Uterus (tissue), 4 donors: ENCODE results near the gene PKP4. TPM values are rescaled to one million over a fixed set of nuclear protein-coding genes. Genes with fewer than 3 reads are reported as not detected.

Experiments
- DNase-seq, 2 donors: peaks; one replicate each; pipeline ENCODE4 v3.0.0-alpha.2; 2019 to 2020
- H3K27ac ChIP-seq, 2 donors: fragments of 200-600 bp; sonication (generic); 1 replicate in 1 of 2; 2 replicates in 1 of 2; pipeline ENCODE4 v1.5.1; 2016 to 2018
- H3K27me3 ChIP-seq, 2 donors: fragments of 200-600 bp; sonication (generic); one replicate each; pipeline ENCODE4 v1.5.1; 2018 to 2019; ENCODE audit warnings: control low read depth in 1 of 2
- H3K36me3 ChIP-seq, 2 donors: fragments of 200-600 bp; sonication (generic); one replicate each; pipeline ENCODE4 v1.5.1; 2019; ENCODE audit warnings: control low read depth in 1 of 2
- H3K4me1 ChIP-seq, 2 donors: fragments of 200-600 bp; sonication (generic); one replicate each; pipeline ENCODE4 v1.5.1; 2018 to 2019; ENCODE audit warnings: control low read depth in 1 of 2
- H3K4me3 ChIP-seq, 2 donors: fragments of 200-600 bp; sonication (generic); 1 replicate in 1 of 2; 2 replicates in 1 of 2; pipeline ENCODE4 v1.5.1; 2018 to 2019; ENCODE audit warnings: mild to moderate bottlenecking in 1 of 2
- H3K9me3 ChIP-seq, 2 donors: fragments of 200-600 bp; sonication (generic); one replicate each; pipeline ENCODE4 v1.5.1; 2019; ENCODE audit warnings: control low read depth in 1 of 2
- POLR2A ChIP-seq, 2 donors: fragments of 450-650 bp; IDR thresholded peaks; one replicate each; pipeline ENCODE4 v1.6.1; 2016; ENCODE audit warnings: antibody characterized with exemption in 2 of 2, mild to moderate bottlenecking in 1 of 2, moderate library complexity in 1 of 2
- intact Hi-C: fragments of 100-400 bp; cut with DNase I; formaldehyde crosslinking; loops from one replicate; pipeline ENCODE4 v1.15.1; 2023; ENCODE audit warnings: low total_unique reads
- total RNA-seq, 4 donors: library from RNA; depleted of rRNA in 3 of 4; stranded (reverse); fragments of >200 nt in 3 of 4; gene quantifications; one replicate each; pipeline versions ENCODE4 v1.1.0 to v1.2.4, GENCODE V29; 2014 to 2023
- TF ChIP-seq, protein P1 (sequence below), 4 experiments: fragments of 200-600 bp in 2 of 4; fragments of 450-650 bp in 2 of 4; sonication (generic) in 2 of 4; IDR thresholded peaks; one replicate each; pipeline ENCODE4 v1.5.1; 2016 to 2019; ENCODE audit warnings: antibody characterized with exemption in 4 of 4, mild to moderate bottlenecking in 2 of 4, moderate library complexity in 1 of 4
- donor health status: DM: yes; HTN: yes; CAD: no.

The PKP4 gene
- total RNA-seq, 4 donors from 2014 or later = 35.6 to 122 (median 60.6) TPM

DNA sequence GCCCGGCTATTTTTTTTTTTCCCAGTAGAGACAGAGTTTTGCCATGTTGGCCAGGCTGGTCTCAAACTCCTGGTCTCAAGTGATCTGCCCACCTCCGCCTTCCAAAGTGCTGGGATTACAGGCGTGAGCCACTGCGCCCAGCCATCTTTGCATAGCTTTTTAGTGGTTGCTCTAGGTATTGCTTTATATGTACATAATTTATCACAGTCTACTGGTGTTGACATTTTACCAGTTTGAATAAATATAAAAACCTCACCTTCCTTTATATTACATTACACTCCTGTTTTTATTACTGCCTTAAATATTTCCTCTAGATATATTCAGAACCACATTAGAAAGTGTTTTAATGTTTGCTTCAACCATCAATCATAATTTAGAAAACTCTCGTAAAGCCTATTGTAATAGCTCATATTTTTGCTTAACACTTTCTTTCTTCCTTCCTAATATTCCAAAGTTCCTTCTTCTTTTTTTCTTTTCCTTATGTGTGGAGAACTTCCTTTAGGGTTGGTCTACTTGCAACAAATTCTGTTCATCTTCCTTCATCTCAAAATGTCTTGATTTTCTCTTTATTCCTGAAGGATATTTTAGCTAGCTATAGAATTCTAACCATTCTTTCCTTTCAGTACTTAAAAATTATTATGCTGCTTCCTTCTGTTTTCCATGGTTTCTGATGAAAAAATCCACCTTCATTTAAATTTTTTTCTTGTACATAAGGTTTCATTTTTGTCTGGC is 256.2 kb downstream of the PKP4 start:
- H3K9me3 ChIP-seq = no peaks in the 10 kb centered on the region
- intact Hi-C loops = no loop called here
- H3K27ac ChIP-seq = no peak overlapping the region
- H3K27me3 ChIP-seq = no peaks in the 10 kb centered on the region
- H3K36me3 ChIP-seq = no peaks in the 10 kb centered on the region
- DNase-seq = no peak
- no peaks in the 10 kb centered on the region for H3K4me1 ChIP-seq
- no peak overlapping the region for H3K4me3 ChIP-seq
- TF ChIP-seq, protein P1, sequence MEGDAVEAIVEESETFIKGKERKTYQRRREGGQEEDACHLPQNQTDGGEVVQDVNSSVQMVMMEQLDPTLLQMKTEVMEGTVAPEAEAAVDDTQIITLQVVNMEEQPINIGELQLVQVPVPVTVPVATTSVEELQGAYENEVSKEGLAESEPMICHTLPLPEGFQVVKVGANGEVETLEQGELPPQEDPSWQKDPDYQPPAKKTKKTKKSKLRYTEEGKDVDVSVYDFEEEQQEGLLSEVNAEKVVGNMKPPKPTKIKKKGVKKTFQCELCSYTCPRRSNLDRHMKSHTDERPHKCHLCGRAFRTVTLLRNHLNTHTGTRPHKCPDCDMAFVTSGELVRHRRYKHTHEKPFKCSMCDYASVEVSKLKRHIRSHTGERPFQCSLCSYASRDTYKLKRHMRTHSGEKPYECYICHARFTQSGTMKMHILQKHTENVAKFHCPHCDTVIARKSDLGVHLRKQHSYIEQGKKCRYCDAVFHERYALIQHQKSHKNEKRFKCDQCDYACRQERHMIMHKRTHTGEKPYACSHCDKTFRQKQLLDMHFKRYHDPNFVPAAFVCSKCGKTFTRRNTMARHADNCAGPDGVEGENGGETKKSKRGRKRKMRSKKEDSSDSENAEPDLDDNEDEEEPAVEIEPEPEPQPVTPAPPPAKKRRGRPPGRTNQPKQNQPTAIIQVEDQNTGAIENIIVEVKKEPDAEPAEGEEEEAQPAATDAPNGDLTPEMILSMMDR (IDR thresholded peaks at IDR 0.05) = no peak
- no peak for TF ChIP-seq POLR2A (IDR thresholded peaks at IDR 0.05)

DNA sequence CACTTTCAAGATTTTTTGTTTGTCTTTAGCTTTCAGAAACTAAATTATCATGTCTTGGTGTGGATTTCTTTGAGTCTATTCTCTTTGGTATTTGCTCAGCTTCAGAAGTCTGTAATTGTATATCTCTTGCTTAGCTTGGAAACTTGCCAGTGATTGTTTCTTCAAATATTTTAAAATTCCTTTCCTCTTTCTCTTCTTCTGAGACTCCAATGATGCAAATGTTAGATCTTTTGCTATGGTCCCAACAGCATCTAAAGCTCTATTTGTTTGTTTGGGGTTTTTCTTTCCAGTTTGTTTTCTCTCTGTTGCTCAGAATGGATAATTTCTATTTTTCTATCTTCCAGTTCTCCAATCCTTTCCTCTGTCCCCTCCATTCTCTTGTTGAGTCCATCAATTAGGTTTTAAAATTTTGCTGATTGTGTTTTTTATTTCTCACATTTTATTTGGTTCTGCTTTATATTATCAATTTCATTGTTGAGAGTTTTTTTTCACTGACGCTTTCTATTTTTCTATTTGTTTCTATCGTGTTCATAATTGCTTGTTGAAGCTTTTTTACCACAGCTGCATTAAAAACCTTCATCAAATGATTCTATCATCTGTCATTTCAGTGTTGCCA is 256.9 kb downstream of the PKP4 start:
- DNase-seq = no peak
- intact Hi-C loops = no loop called here
- no peak for TF ChIP-seq POLR2A (IDR thresholded peaks at IDR 0.05)
- TF ChIP-seq, protein P1 (IDR thresholded peaks at IDR 0.05) = no peak
- no peaks in the 10 kb centered on the region for H3K27me3 ChIP-seq
- no peaks in the 10 kb centered on the region for H3K9me3 ChIP-seq
- no peaks in the 10 kb centered on the region for H3K36me3 ChIP-seq
- no peak overlapping the region for H3K4me3 ChIP-seq
- H3K27ac ChIP-seq = no peak overlapping the region
- no peaks in the 10 kb centered on the region for H3K4me1 ChIP-seq

DNA sequence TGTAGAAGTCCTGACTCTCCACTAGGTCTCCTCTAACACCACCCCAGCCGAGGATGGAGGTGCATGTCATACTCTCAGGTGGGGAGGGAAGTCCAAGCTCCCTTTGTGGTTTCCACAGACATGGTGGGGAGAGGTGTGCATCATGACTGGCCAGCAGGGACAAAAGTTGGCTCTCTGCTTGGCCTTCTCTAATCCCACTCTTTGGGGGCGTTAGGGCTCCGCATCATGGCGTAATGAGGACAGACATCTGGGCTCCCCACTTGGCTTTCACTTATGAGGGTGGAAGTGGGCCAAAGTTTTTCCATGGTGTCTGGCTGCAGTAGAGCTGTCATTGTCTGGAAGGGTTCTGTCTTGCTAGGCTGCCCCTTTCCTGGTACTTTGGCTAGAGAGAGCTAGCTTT is 257.7 kb downstream of the PKP4 start:
- TF ChIP-seq, protein P1 (IDR thresholded peaks at IDR 0.05) = no peak
- no peak for TF ChIP-seq POLR2A (IDR thresholded peaks at IDR 0.05)
- no peak overlapping the region for H3K4me3 ChIP-seq
- no peaks in the 10 kb centered on the region for H3K27me3 ChIP-seq
- no peak for DNase-seq
- no peaks in the 10 kb centered on the region for H3K4me1 ChIP-seq
- H3K9me3 ChIP-seq = no peaks in the 10 kb centered on the region
- H3K27ac ChIP-seq = no peak overlapping the region
- no peaks in the 10 kb centered on the region for H3K36me3 ChIP-seq
- intact Hi-C loops = no loop called here

DNA sequence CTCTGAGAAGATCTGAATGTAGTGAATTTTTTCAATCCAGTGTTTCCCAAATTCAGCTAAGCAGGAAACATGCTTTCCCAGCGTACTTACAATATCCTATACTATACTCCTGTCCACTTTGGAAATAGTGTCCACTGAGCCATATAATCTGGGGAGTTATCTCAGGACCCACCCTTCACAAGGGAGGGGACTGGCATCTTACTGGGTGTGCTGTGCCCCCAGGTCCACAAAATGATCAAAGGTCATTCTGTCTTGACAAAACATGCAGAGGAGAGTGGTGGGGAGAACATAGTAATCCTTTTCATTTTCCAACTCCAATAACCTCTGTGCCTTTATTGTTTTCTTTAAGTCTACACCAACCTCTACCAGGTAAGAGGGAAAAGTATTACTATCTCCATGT is 258.6 kb downstream of the PKP4 start:
- Histone ChIP-seq H3K9me3 (no peaks in the 10 kb centered on the region), H3K4me3 (no peak overlapping the region), H3K27ac (peak overlapping the region; percentile 10 to 35), H3K36me3 (no peaks in the 10 kb centered on the region), H3K4me1 (no peaks in the 10 kb centered on the region), H3K27me3 (no peaks in the 10 kb centered on the region)
- TF ChIP-seq, protein P1 (IDR thresholded peaks at IDR 0.05) = no peak
- TF ChIP-seq POLR2A (IDR thresholded peaks at IDR 0.05) = no peak
- intact Hi-C loops = no loop called here
- no peak for DNase-seq

DNA sequence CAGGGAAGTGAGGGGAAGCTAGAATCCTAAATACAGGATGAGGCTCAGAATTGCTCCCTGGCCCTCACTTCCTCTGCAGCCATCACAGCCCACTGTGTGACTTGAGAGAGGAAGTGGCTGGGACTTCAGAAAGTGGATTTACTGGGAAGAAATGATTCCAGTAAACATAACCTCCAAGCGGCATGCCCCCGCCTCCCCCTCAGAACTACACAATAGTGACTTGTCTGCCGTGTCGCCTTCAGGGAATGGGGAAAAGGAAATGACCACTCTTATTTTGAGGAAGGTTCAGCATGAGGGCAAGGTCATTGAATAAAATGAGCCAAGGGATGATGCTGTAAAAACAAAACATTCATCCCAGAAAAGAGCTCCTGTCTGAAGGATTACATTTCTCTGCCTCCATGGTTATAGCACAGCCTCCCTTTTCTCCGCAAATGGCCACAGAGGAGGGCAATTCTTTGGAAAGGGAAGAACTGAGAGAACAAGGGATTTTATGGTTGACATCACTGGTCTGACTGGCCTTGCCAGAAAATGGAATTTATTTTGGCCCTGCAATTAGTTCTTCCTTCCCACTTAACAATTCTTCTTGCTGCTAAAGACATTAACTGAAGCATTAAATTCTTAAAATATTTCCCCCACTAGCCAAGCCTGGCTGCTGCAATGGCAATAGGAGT is 259.5 kb downstream of the PKP4 start:
- Histone ChIP-seq H3K36me3 (no peaks in the 10 kb centered on the region), H3K4me3 (no peak overlapping the region), H3K27me3 (no peaks in the 10 kb centered on the region), H3K27ac (peak overlapping the region; percentile 34 to 60), H3K9me3 (no peaks in the 10 kb centered on the region), H3K4me1 (no peaks in the 10 kb centered on the region)
- no peak for TF ChIP-seq POLR2A (IDR thresholded peaks at IDR 0.05)
- TF ChIP-seq, protein P1 (IDR thresholded peaks at IDR 0.05) = no peak
- peak in 1 of 2 donors; percentile 69 for DNase-seq
- intact Hi-C loops = no loop called here
